Ovary (tissue), 9 donors: ENCODE results near the gene SLC25A41. TPM values are rescaled to one million over a fixed set of nuclear protein-coding genes. Genes with fewer than 3 reads are reported as not detected.

ENCODE experiments used
- DNase-seq, 5 donors: peaks; one replicate each; pipeline ENCODE4 v3.0.0-alpha.2; 2019 to 2020
- H3K27ac ChIP-seq, 2 donors: fragments of 200-600 bp; one replicate each; pipeline versions ENCODE4 v1.5.1 to v1.8.0; 2019 to 2022
- H3K27me3 ChIP-seq: fragments of 200-600 bp; one replicate; pipeline ENCODE4 v1.8.0; 2022
- H3K36me3 ChIP-seq: fragments of 200-600 bp; sonication (generic); one replicate; pipeline ENCODE4 v1.5.1; 2019
- H3K4me1 ChIP-seq: one replicate; pipeline ENCODE4 v1.8.1; 2013; ENCODE audit warnings: mild to moderate bottlenecking, moderate library complexity; ENCODE audit not compliant: insufficient read depth
- H3K4me3 ChIP-seq: fragments of 200-600 bp; sonication (generic); one replicate; pipeline ENCODE4 v1.5.1; 2017
- H3K9me3 ChIP-seq, 2 donors: fragments of 200-600 bp in 1 of 2; sonication (generic) in 1 of 2; one replicate each; pipeline versions ENCODE4 v1.5.1 to v1.8.1; 2013 to 2019; ENCODE audit warnings: mild to moderate bottlenecking in 1 of 2, moderate library complexity in 1 of 2
- EP300 ChIP-seq: sonication (generic); formaldehyde crosslinking; IDR thresholded peaks from one replicate; pipeline ENCODE4 v1.6.1; 2017; ENCODE audit warnings: antibody characterized with exemption
- POLR2A ChIP-seq: fragments of 450-650 bp; IDR thresholded peaks from one replicate; pipeline ENCODE4 v1.6.1; 2017; ENCODE audit warnings: antibody characterized with exemption, mild to moderate bottlenecking, moderate library complexity
- WGBS, 3 donors: extraction: QIAGEN DNeasy Blood & Tissue Kit in 1 of 3; methylation state at CpG; one replicate each; pipeline versions ENCODE4 v1.1.5 to v1.1.7; 2013 to 2017; 5-methylcytosine and 5-hydroxymethylcytosine counted together
- intact Hi-C, 4 donors: fragments of 100-400 bp; cut with DNase I; formaldehyde crosslinking; loops; one replicate each; pipeline versions ENCODE4 v1.11.0 to v1.15.1; 2022 to 2023
- polyA plus RNA-seq, 2 donors: library from polyadenylated mRNA; stranded (reverse); fragments of 200-250 nt in 1 of 2; fragments of 350-450 nt in 1 of 2; fragmentation: Illumina TruSeq in 1 of 2; extraction: RNeasy Lipid Tissue Mini Kit (QIAGEN cat#74804) in 1 of 2; gene quantifications; one replicate each; pipeline ENCODE4 v1.2.3, GENCODE V29; 2013 to 2014
- total RNA-seq, 7 donors: library from RNA; depleted of rRNA in 2 of 7; stranded (reverse); fragments of >200 nt in 2 of 7; fragmentation: NEBNext Ultra II Directional in 3 of 7; extraction: Animal tissue kit (Norgen Biotek cat#: 25700) in 3 of 7; gene quantifications; one replicate each; pipeline versions ENCODE4 v1.1.0 to v1.2.4, GENCODE V29; 2016 to 2023
- TF ChIP-seq, protein P1 (sequence below), 3 donors: fragments of 450-650 bp in 2 of 3; fragments of 200-600 bp in 1 of 3; IDR thresholded peaks; one replicate each; pipeline versions ENCODE4 v1.5.1 to v1.8.0; 2016 to 2022; ENCODE audit warnings: antibody characterized with exemption in 3 of 3, mild to moderate bottlenecking in 1 of 3
- donor health status: DM: no; HTN: no; CAD: no; lungs with moderate emphysema.
- donor health status: DM: no; HTN: no; CAD: no.
- donor health status: Bipolar disorder and iron deficiency.
- donor health status: DM: yes; HTN: yes; CAD: no.
- donor health status: DM: no; HTN: no; CAD: no.
- donor health status: DM: yes; HTN: yes; CAD: no.

Gene SLC25A41
- total and polyA plus RNA-seq, 9 donors = 0.20 to 0.52 (median 0.40) TPM; not detected in 5

DNA sequence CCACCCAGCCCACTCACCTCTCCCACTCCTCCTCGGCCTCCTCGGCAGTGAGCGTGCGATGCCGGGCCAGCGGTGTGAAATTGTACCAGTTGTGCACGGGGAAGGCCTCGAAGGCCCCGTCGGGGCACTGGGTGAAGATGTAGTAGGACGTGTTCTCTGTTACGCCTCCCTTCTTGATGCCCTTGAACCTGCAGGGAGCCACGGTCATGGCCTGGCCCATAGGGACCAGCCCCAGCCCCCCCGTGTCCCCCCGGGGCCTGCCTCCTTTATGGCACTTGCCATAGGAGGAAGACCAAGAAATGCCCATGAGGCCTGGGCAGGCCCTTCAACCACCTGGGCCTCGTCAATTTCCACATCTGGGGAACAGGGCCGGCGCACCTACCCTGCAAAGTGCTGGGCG, 46.2 kb downstream of the SLC25A41 start:
- no peak for TF ChIP-seq POLR2A
- TF ChIP-seq EP300 = no peak
- TF ChIP-seq, protein P1, sequence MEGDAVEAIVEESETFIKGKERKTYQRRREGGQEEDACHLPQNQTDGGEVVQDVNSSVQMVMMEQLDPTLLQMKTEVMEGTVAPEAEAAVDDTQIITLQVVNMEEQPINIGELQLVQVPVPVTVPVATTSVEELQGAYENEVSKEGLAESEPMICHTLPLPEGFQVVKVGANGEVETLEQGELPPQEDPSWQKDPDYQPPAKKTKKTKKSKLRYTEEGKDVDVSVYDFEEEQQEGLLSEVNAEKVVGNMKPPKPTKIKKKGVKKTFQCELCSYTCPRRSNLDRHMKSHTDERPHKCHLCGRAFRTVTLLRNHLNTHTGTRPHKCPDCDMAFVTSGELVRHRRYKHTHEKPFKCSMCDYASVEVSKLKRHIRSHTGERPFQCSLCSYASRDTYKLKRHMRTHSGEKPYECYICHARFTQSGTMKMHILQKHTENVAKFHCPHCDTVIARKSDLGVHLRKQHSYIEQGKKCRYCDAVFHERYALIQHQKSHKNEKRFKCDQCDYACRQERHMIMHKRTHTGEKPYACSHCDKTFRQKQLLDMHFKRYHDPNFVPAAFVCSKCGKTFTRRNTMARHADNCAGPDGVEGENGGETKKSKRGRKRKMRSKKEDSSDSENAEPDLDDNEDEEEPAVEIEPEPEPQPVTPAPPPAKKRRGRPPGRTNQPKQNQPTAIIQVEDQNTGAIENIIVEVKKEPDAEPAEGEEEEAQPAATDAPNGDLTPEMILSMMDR (IDR thresholded peaks at IDR 0.05) = no peak
- no peak for DNase-seq
- peaks cover 3% of the 10 kb centered on the region for H3K4me1 ChIP-seq
- intact Hi-C loops = no loop called here
- H3K27me3 ChIP-seq = no peaks in the 10 kb centered on the region
- no peak overlapping the region for H3K4me3 ChIP-seq
- H3K36me3 ChIP-seq = no peaks in the 10 kb centered on the region
- H3K27ac ChIP-seq = no peak overlapping the region
- no peaks in the 10 kb centered on the region for H3K9me3 ChIP-seq
- WGBS, 3 donors = 92 to 94% (median 92%) methylated on average over 18 to 19 of the region's 19 CpGs

DNA sequence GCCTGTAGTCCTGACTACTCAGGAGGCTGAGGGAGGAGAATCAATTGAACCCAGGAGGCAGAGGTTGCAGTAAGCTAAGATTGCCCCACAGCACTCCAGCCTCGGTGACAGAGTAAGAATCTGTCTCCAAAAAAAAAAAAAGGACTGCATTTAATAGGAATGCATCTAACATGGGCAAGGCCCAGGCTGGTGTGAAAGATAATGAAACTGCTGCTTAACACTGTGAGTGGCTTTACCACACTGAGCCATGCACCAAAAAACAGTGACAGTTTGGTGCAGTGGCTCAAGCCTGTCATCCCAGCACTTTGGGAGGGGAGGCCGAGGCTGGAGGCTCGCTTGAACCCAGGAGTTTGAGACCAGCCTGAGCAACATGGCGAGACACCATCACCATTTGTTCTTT, 49.2 kb downstream of the SLC25A41 start:
- H3K4me3 ChIP-seq = no peak overlapping the region
- H3K9me3 ChIP-seq = peaks cover 0 to 10% of the 10 kb centered on the region in 2 donors
- H3K27me3 ChIP-seq = no peaks in the 10 kb centered on the region
- H3K27ac ChIP-seq = no peak overlapping the region
- 89 to 94% (median 94%) methylated on average over 4 of the region's 4 CpGs for WGBS, 3 donors
- intact Hi-C loops = no loop called here
- TF ChIP-seq POLR2A = no peak
- TF ChIP-seq, protein P1 (IDR thresholded peaks at IDR 0.05) = no peak
- TF ChIP-seq EP300 = no peak
- H3K4me1 ChIP-seq = no peaks in the 10 kb centered on the region
- no peaks in the 10 kb centered on the region for H3K36me3 ChIP-seq
- no peak for DNase-seq

DNA sequence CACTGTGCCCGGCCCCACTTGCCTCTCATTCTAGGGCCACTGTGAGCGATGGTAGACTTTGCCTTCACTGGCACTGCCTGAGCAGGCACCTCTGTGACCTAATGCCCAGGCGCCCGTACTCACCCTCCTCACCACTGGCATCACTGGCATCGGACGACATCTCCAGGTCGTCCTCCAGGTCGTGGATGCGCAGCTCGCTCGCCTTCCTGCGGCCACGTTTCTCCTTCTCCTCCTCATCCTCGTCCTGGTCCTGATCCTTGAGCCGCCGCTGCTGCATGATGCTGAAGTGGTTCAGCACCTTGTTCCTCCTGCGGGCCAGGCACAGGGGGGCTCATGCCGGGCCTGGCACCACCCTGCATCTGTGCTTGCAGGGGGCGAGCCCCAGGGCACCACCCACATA, 50.4 kb downstream of the SLC25A41 start:
- no peak for DNase-seq
- Histone ChIP-seq H3K4me1 (no peaks in the 10 kb centered on the region), H3K9me3 (peaks cover 0 to 10% of the 10 kb centered on the region in 2 donors), H3K4me3 (no peak overlapping the region), H3K27ac (no peak overlapping the region), H3K27me3 (no peaks in the 10 kb centered on the region), H3K36me3 (no peaks in the 10 kb centered on the region)
- WGBS, 3 donors = 94 to 95% (median 95%) methylated on average over 19 of the region's 19 CpGs
- TF ChIP-seq, protein P1 (IDR thresholded peaks at IDR 0.05) = no peak
- TF ChIP-seq POLR2A (no peak), EP300 (no peak)
- intact Hi-C loops = no loop called here

DNA sequence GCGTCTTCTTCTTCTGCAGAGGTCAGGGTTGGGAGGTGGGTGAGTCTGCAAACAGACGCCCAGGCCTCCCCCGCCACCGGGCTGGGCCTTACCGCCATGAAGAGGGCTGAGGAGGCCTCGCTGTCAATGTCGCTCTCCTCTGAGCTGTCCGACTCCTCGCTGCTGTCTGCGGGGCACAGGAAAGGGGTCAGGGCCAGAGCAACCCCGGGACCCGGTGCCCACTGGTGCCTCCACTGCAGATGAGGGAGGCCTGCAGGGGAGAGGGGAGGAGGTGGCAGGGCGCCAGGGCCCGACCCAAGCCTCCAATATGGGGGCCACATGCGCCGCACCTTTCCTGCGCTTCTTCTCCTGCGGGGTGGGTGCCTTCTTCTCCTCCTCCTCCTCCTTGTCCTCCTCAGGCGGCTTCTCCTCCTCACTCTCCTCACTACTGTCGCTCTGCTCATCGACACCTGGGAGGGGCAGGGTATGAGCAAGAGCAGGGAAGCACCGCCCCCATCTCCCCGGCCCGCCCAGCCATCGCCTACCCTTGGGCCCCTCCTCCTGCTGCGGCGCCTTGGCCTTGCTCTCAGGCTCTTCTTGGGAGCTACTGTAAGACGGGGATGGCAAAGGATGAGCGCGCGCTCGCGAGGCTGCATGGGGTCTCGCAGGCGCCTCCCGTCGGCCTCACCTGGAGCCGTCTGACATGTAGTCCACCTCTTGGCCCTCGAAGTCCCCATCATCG, 52.4 kb downstream of the SLC25A41 start:
- no peaks in the 10 kb centered on the region for H3K36me3 ChIP-seq
- peak in 1 of 5 donors; percentile 41 for DNase-seq
- peaks cover 0 to 10% of the 10 kb centered on the region in 2 donors for H3K9me3 ChIP-seq
- H3K4me3 ChIP-seq = no peak overlapping the region
- H3K27ac ChIP-seq = no peak overlapping the region
- H3K27me3 ChIP-seq = no peaks in the 10 kb centered on the region
- 94 to 97% (median 96%) methylated on average over 39 to 40 of the region's 40 CpGs for WGBS, 3 donors
- intact Hi-C loops = no loop called here
- H3K4me1 ChIP-seq = no peaks in the 10 kb centered on the region
- TF ChIP-seq EP300 = no peak
- TF ChIP-seq, protein P1 (IDR thresholded peaks at IDR 0.05) = no peak
- TF ChIP-seq POLR2A = no peak
